Coronary artery (tissue), 2 donors: ENCODE measurements around the gene TLE5.

Source experiments
- DNase-seq: peaks from one replicate; pipeline ENCODE4 v3.0.0-alpha.2; 2017; ENCODE audit warnings: low spot score
- H3K27ac ChIP-seq, 2 donors: fragments of 200-600 bp; sonication (generic); one replicate each; pipeline ENCODE4 v1.5.1; 2016 to 2019
- H3K4me3 ChIP-seq: fragments of 200-600 bp; sonication (generic); 2 replicates; pipeline ENCODE4 v1.5.1; 2016; ENCODE audit warnings: mild to moderate bottlenecking, moderate library complexity
- CTCF ChIP-seq: fragments of 200-600 bp; sonication (generic); IDR thresholded peaks from one replicate; pipeline ENCODE4 v1.5.1; 2019; ENCODE audit warnings: antibody characterized with exemption

The TLE5 gene

GRCh38 chr19:3068071-3068470, 5.8 kb upstream of the TLE5 start:
- TF ChIP-seq CTCF, result no peak
- H3K27ac ChIP-seq, result no peak overlapping the region
- DNase-seq, result no peak
- H3K4me3 ChIP-seq, result no peak overlapping the region

GRCh38 chr19:3067563-3067962, 5.3 kb upstream of the TLE5 start:
- Histone ChIP-seq H3K27ac (no peak overlapping the region), H3K4me3 (no peak overlapping the region)
- no peak for TF ChIP-seq CTCF
- no peak for DNase-seq

GRCh38 chr19:3066482-3067049, 4.3 kb upstream of the TLE5 start:
- DNase-seq, result no peak
- no peak for TF ChIP-seq CTCF
- H3K4me3 ChIP-seq, result no peak overlapping the region
- no peak overlapping the region for H3K27ac ChIP-seq

- DNase-seq, result no peak
- Histone ChIP-seq H3K4me3 (no peak overlapping the region), H3K27ac (no peak overlapping the region)
- no peak for TF ChIP-seq CTCF
Measured at GRCh38 chr19:3065675-3066357, 3.5 kb upstream of the TLE5 start.

GRCh38 chr19:3064011-3064330, 1.7 kb upstream of the TLE5 start:
- no peak overlapping the region for H3K4me3 ChIP-seq
- no peak for DNase-seq
- no peak for TF ChIP-seq CTCF
- H3K27ac ChIP-seq, result no peak overlapping the region

- H3K27ac ChIP-seq, result peak overlapping the region; percentile 73 to 100
- no peak for TF ChIP-seq CTCF
- DNase-seq, result no peak
Measured at GRCh38 chr19:3061182-3062161, 823 bp downstream of the TLE5 start.

More at GRCh38 chr19:3061182-3062161, 823 bp downstream of the TLE5 start:
- H3K4me3 ChIP-seq, result peak overlapping the region; percentile 97
